Measurements from ENCODE around the gene PLXNA2.

Gene PLXNA2

GRCh38 chr1:208154040-208154439 lies 90.1 kb downstream of the PLXNA2 start:
- no peaks in the 10 kb centered on the region for H3K9me3 ChIP-seq (ENCODE audit: insufficient read depth, low read length, severe bottlenecking)
- no peaks in the 10 kb centered on the region for H3K36me3 ChIP-seq (ENCODE audit: insufficient read depth, low read length)
- H3K4me2 ChIP-seq (ENCODE audit: insufficient read depth, low read length): no peak overlapping the region
- no peak overlapping the region for H3K27ac ChIP-seq (ENCODE audit: low read length)
- H3K79me2 ChIP-seq (ENCODE audit: insufficient read depth, low read length): no peaks in the 10 kb centered on the region
- no peaks in the 10 kb centered on the region for H3K4me1 ChIP-seq (ENCODE audit: insufficient read depth, low read length)
- DNase-seq: no peak
- no peaks in the 10 kb centered on the region for H4K20me1 ChIP-seq (ENCODE audit: insufficient read depth, low read length)
- H3K9ac ChIP-seq (ENCODE audit: low read depth, low read length): no peak overlapping the region
- H2AFZ ChIP-seq (ENCODE audit: low read depth, low read length): no peak overlapping the region
- peaks cover 28% of the 10 kb centered on the region for H3K27me3 ChIP-seq (ENCODE audit: insufficient read depth, low read length, poor library complexity)
- no peak for ATAC-seq (ENCODE audit: insufficient read depth, low read depth)
- no peak overlapping the region for H3K4me3 ChIP-seq (ENCODE audit: low read depth in 1 of 2, low read length in 2 of 2)
- TF ChIP-seq CTCF (IDR thresholded peaks at IDR 0.05; ENCODE audit: borderline replicate concordance, extremely low read depth, low read length, poor library complexity, severe bottlenecking) (no peak), EZH2 (IDR thresholded peaks at IDR 0.05; ENCODE audit: borderline replicate concordance, low read depth, low read length, severe bottlenecking) (no peak)

- Histone ChIP-seq H3K4me1 (ENCODE audit: insufficient read depth, low read length) (no peaks in the 10 kb centered on the region), H3K4me3 (ENCODE audit: low read depth in 1 of 2, low read length in 2 of 2) (no peak overlapping the region), H3K9me3 (ENCODE audit: insufficient read depth, low read length, severe bottlenecking) (no peaks in the 10 kb centered on the region), H3K27me3 (ENCODE audit: insufficient read depth, low read length, poor library complexity) (peaks cover 23% of the 10 kb centered on the region), H4K20me1 (ENCODE audit: insufficient read depth, low read length) (no peaks in the 10 kb centered on the region), H3K4me2 (ENCODE audit: insufficient read depth, low read length) (no peak overlapping the region), H3K79me2 (ENCODE audit: insufficient read depth, low read length) (no peaks in the 10 kb centered on the region), H2AFZ (ENCODE audit: low read depth, low read length) (no peak overlapping the region), H3K27ac (ENCODE audit: low read length) (no peak overlapping the region), H3K36me3 (ENCODE audit: insufficient read depth, low read length) (no peaks in the 10 kb centered on the region), H3K9ac (ENCODE audit: low read depth, low read length) (no peak overlapping the region)
- DNase-seq (no peak), ATAC-seq (ENCODE audit: insufficient read depth, low read depth) (no peak)
- TF ChIP-seq CTCF (IDR thresholded peaks at IDR 0.05; ENCODE audit: borderline replicate concordance, extremely low read depth, low read length, poor library complexity, severe bottlenecking) (no peak), EZH2 (IDR thresholded peaks at IDR 0.05; ENCODE audit: borderline replicate concordance, low read depth, low read length, severe bottlenecking) (no peak)
Observed at GRCh38 chr1:208153386-208153785, 90.8 kb downstream of the PLXNA2 start.

- no peaks in the 10 kb centered on the region for H3K79me2 ChIP-seq (ENCODE audit: insufficient read depth, low read length)
- H3K36me3 ChIP-seq (ENCODE audit: insufficient read depth, low read length): no peaks in the 10 kb centered on the region
- TF ChIP-seq EZH2 (IDR thresholded peaks at IDR 0.05; ENCODE audit: borderline replicate concordance, low read depth, low read length, severe bottlenecking): no peak
- TF ChIP-seq CTCF (IDR thresholded peaks at IDR 0.05; ENCODE audit: borderline replicate concordance, extremely low read depth, low read length, poor library complexity, severe bottlenecking): no peak
Observed at GRCh38 chr1:208151728-208152598, 92.2 kb downstream of the PLXNA2 start.

More at GRCh38 chr1:208151728-208152598, 92.2 kb downstream of the PLXNA2 start:
- H3K27ac ChIP-seq (ENCODE audit: low read length): no peak overlapping the region
- ATAC-seq (ENCODE audit: insufficient read depth, low read depth): no peak
- no peak for DNase-seq
- no peak overlapping the region for H3K9ac ChIP-seq (ENCODE audit: low read depth, low read length)
- H3K4me1 ChIP-seq (ENCODE audit: insufficient read depth, low read length): no peaks in the 10 kb centered on the region
- H3K9me3 ChIP-seq (ENCODE audit: insufficient read depth, low read length, severe bottlenecking): no peaks in the 10 kb centered on the region
- H2AFZ ChIP-seq (ENCODE audit: low read depth, low read length): no peak overlapping the region
- H3K4me3 ChIP-seq (ENCODE audit: low read depth in 1 of 2, low read length in 2 of 2): no peak overlapping the region
- no peak overlapping the region for H3K4me2 ChIP-seq (ENCODE audit: insufficient read depth, low read length)
- peaks cover 13% of the 10 kb centered on the region for H3K27me3 ChIP-seq (ENCODE audit: insufficient read depth, low read length, poor library complexity)
- H4K20me1 ChIP-seq (ENCODE audit: insufficient read depth, low read length): no peaks in the 10 kb centered on the region
